SIG-M5 treated with dmso at 0.1 percent for 504 hours (cell line): ENCODE data around the gene PCDH15.
"Not testable (repeated sequence)": the region's sequence is repeated elsewhere in the genome, so short reads cannot be mapped to it uniquely, and the experiment has no call there.

ENCODE experiments used
- DNase-seq: peaks from one replicate; lab custom pipeline; 2025; ENCODE audit not compliant: unreplicated experiment; lab: John Stamatoyannopoulos, UW

The PCDH15 gene

DNA sequence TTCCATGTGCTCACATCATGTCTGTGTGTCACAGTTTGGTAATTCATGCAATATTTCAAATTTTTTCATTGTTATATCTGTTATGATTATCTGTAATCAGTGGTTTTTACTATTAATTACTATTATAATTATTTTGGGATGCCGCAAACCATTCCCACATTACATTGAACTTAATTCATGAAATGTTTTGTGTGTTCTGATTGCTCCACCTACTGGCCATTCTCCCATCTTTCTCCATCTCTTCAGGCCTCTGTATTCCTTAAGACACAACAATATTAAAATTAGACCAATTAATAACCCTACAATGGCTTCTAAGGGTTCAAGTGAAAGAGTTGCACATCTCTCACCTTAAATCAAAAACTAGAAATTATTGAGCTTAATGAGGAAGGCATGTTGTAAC, 398.5 kb downstream of the PCDH15 start:
- DNase-seq = peak; percentile 2

DNA sequence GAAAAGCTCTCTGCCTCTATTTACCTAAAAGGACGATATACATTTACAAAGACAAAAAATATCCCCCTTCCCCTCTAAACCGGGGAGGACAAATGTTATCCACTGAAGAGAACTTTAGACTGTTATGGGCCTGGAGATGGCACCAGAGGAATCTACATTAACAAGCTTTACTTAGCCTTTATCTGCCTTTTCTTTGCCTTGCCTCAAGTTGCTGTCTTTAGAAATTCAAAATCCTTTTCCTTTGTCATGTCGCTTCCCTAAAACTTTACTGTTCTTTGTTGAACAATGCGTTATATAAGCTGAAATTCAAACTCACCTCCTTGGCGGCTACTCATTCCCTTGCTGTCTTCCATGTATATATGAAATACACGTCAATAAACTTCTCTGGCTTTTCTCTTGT, 405.0 kb downstream of the PCDH15 start:
- no peak for DNase-seq

DNA sequence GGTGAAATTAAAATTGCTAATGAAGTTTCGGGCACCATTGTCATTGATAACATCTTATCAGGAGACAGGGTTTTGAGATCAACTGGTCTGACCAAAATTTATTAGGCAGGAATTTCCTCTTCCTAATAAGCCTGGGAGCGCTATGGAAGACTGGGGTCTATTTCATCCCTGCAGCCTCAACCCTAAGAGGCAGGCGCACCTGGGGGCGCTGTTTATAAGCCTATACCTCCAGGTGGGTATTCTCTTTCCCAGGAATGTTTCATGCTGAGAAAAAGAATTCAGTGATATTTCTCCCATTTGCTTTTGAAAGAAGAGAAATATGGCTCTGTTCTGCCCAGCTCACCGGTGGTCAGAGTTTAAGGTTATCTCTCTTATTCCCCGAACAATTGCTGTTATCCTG, 406.4 kb downstream of the PCDH15 start:
- DNase-seq = not testable (repeated sequence)

DNA sequence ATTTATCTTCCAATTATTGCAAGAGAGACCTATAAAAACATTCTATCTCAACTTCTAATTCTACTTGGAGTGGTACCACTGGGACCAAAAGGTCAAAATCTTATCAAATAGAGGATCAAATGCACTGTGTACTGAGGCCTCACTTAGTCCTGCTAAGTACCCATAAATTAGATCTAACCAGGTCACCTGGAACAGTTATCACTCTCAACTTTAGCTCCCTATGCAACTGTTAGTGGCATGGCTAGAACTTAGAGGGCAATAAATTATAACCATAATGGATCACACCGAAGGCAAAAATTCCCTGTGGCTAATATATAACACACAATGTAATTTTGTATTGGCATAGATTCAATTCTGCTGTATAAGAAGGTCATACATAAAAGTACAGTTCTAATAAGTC, 428.9 kb downstream of the PCDH15 start:
- DNase-seq = no peak

DNA sequence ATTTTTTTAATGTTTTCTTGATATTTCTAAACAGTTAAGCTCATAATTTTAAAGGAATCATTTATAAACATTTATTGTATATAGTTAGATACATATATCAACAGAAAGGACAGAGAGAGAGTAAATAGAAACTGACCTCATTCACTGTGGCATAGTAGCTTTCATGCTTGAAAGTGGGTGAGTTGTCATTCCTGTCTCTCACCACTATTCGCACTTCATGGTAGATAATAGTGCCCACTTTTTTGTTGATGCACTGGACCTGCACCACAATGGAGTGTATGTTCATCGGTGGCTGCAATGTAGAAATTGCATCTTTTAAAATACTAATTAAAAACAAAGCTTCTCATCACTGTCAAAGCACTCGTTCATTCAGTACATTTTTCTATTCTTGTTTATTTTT, 432.0 kb downstream of the PCDH15 start:
- no peak for DNase-seq

DNA sequence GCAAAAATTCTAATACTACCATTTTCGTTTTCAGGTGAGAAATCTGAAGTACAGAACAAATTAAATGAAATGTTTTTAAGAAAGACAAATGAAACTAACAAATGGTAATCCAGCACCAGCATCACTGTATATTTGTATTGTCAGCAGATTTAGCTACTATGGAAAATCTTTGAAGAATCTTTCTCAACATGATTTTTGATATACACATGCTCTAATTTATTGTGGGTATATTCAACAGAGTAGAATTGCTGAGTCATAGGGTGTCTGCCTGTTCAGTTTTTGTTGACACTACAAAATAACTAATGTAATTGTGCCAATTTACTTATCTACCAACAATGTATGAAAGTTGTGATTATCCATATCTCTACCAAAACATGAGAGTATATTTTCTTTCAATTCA, 437.6 kb downstream of the PCDH15 start:
- no peak for DNase-seq

DNA sequence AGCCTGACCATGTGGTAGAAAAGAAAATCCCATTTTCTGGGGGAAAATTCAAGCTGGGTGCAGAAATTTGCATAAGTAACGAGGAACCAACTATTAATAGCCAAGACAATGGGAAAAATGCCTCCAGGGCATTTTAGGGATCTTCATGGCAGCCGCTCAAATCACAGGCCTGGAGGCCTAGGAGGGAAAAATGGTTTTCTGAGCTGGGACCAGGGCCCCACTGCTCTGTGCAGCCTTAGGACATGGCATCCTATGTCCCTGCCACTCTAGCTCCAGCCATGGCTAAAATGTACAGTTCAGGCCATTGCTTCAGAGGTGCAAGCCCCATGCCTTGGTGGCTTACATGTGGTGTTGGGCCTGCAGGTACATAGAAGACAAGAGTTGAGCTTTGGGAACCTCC, 459.0 kb downstream of the PCDH15 start:
- DNase-seq = no peak

DNA sequence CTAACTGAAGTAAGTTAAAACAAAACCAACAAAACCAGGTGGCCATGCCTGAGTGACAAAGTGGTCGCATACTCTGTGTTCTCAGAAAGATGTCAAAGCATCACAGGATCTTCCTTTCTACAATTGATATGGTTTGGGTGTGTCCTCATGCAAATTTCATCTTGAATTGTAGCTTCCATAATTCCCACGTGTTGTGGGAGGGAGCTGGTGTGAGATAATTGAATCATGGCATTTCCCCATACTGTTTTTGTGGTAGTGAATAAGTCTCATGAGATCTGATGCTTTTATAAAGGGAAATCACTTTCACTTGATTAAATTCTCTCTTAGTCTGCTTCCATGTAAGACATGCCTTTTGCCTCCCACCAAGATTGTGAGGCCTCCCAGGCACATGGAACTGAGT, 465.7 kb downstream of the PCDH15 start:
- no peak for DNase-seq

DNA sequence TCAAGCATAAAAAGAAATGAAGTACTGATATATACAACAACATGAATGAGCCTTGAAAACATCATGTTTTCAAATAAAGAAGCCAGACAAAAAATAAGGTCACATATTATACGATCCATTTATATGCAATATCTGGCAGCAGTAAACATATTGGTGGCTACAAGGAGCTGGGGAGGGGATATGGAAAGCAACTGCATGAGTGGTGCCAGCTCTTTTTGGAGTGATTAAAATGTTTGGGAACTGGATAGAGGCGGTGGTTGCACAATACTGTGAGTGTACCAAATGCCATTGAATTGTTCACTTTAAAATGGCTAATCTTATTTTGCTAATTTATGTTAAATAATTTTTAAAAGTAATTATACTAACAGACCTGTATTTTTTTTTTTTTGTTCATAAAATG, 481.7 kb downstream of the PCDH15 start:
- DNase-seq = no peak

DNA sequence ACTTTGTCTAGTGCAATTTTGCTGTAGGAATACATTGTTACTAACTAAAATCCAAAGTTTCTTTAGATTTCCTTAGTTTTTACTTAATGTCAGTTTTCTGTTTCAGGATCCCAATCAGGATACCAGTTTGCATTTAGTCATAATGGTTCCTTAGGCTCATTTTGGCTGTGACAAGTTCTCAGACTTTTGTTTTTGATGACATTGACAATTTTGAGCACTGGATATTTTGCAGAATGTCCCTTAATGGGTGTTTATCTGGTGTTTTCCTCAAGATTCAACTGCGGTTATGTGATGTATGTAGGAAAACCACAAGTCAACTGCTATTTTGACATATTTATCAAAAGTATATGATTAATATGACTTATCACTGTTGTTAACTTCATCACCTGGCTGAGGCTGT, 482.6 kb downstream of the PCDH15 start:
- no peak for DNase-seq

DNA sequence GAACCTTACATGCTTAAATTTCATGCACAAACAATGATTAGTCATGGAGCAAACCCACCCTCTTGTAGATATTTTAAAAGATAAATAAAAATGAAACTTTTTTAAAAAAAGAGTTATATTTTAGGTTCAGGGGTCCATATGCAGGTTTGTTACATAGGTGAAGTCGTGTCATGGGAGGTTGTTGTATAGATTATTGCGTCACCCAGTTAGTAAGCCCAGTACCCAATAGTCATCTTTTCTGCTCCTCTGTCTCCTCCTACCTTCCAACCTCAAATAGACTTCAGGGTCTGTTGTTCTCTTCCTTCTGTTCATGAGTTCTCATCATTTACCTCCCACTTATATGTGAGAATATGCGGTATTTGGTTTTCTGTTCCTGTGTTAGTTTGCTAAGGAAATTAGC, 486.6 kb downstream of the PCDH15 start:
- no peak for DNase-seq

DNA sequence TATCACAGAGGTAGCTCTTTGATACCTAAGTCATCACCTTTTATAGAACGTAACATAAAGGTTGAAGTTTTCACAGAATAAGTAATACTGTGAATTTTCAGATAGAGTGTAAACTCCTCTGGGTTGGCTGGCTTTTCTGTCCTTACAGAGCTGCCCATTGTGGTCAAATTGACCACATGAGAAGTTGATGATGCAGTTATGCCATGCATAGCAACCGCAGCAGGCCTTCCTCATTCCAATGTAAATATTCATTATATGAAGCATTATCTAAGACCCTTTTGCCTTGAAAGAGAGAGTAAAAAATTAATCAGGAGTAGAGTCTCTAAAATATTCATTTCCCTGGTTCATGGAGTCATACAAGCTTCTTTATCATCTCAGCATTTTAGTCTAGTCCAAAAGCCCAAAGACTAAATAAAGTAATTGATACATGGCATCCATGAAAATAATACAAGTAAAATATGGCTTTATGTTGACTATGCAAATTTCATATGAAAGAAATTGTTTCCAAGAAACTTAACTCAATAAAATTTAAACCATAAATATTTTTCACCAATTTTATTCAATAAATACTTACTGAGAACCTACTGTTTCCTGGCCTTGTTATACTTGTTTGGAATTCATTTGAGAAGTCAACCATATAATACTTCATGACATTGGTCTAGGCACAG, 516.4 kb downstream of the PCDH15 start:
- no peak for DNase-seq

DNA sequence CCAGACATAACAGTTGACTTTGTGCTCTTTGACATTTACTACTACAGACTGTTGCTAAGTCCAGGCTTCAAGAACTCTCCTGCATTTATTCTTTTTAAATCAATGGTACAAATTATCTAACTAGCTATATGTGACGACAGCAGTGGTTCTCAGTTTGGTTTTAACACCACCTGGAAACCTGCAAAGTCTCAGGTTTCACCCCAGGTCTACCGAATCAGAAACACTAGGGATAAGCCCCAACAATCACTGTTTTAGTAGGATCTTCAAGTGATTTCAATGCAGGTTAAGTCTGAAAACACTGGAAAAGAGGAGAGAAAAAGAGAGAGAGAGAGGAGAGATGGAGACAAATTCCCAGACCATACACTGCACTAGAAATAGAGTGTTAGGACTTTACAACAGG, 519.0 kb downstream of the PCDH15 start:
- no peak for DNase-seq

DNA sequence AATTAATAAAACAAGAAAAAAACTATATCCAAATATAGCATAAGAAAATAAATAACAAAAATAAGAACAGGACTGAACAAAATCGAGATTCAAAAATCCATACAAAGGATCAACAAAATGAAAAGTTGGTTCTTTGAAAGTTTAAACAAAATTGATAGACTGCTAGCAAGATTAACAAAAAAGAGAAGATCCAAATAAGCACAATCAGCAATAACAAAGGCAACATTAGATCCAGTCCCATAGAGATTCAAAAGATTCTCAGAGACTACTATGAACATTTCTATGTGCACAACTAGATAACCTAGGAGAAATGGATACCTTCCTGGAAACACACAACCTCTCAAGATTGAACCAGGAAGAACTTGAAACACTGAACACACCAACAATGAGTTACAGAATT, 534.6 kb downstream of the PCDH15 start:
- no peak for DNase-seq

DNA sequence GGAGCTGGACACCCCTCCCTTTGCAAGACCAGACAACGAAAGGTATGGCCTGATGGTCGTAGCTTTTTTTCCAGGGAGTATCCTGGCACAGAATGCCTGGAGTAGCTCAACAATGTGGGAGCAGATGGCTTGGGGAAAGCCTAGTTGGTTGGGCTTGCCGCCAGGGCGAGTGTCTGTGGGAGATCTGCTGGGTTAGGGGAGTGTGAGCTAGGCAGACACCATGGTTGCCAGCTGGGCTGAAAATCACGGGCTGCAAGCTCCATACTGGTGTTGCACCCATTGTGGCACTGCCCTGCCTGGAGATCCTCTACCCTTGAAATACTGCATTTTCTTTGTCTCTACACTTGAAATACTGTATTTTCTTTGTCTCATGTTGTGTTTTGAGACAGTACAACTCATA, 538.3 kb downstream of the PCDH15 start:
- no peak for DNase-seq

DNA sequence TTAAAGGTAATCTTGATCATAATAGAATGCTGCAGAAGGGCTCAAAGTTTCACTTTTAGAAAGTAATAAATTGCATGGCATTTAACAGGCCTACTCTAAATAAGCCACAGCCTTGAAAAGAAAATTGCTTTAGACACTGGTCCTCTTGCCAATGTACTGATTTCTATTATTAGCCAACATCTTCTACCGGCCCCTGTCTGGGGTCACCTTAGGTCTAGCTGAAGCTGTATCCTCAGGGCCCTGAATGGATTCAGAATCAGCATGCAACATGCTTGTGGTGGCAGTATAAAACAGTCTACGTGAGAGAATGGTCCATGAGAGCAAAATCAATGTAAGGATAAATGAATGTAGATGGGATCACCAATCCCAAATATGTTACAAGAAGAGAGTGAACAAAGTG, 541.9 kb downstream of the PCDH15 start:
- DNase-seq = no peak

DNA sequence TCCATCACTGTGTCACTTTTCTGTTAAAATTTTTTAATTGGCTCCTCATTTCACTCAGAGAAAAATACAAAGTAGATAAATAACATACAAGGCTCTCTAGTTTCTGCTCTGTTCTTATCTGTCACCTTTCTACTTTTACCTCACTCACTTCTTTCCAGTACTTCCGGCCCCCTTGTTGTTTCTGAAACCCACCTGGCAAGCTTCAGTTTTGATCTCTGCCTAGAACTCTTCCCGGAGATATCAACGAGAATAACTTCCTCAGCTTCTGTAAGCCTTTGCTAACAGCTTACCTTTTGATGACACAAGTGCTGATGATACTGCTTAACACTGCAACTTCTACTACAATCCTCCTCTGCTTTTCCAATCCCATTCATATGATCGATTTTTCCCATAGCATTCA, 566.2 kb downstream of the PCDH15 start:
- DNase-seq = no peak

DNA sequence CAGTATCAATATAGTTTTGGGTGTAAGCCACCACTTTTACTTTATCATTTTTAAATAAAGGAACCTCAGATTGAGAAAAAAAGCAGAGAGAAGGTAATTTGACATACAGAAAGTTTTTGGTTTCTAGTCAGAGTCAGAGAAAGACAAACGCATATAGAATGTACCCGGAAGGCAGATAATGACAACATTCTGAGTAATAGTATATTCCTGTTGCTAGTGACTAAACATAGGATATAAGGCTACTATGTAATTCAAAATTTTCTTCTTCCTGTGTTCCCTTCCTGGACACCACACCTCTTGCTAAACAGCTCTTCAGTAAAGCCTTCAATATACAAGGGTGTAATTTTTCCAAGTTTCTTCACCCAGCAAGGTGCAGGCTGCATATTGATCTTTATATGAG, 597.6 kb downstream of the PCDH15 start:
- DNase-seq = no peak

DNA sequence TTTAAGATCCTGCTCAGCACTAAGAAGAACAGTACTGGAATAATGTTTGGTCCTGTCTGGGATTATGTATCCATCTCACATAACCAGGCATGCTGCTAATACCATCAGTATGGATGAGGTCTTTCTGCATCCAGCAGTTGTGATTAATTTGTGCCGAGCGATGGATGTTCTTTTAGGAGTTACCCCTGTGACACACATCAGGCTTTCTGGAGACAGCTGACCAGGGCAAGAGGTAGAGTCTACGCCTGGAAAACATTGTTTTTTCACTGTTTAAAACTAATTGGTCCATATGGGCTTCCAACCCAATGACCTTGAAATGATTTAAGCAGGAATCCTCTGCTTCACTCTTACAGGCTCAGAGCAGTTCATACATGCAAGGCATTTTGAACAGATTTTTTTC, 603.0 kb downstream of the PCDH15 start:
- DNase-seq = no peak

DNA sequence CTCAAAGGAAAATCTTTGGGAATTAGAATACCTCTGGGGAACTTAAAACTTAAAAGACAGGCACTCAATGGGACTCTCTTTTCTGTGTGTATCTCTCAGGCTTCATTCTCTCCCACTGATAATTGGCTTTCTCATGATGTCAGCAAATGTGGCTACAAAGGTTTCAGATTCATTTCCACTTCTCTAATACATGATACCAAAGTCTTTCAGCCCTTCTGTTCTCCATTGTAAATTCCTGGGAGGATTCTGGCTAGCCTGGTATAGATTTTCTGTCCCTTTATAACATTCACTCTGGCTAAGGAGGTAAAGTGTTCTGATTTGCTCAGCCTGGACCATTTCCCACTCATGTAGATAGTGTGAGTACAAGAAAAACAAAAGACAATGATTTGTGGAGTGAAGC, 606.2 kb downstream of the PCDH15 start:
- no peak for DNase-seq

DNA sequence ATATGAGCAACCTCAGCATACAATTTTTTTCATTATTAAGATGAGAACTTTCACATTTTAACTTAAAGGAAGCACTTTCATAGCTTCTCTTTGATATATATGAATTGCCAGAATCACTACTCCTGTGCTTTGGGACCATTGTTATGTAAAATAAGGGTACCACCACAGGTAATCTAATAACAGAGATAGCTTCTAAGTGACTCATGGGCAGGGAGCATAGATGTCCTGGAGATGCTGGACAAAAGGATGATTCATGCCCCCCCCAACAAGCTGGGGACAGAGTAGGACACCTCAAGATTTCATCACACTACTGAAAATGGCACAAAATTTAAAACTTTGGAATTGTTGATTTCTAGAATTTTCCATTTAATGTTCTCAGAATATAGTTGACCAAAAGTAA, 641.1 kb downstream of the PCDH15 start:
- no peak for DNase-seq

DNA sequence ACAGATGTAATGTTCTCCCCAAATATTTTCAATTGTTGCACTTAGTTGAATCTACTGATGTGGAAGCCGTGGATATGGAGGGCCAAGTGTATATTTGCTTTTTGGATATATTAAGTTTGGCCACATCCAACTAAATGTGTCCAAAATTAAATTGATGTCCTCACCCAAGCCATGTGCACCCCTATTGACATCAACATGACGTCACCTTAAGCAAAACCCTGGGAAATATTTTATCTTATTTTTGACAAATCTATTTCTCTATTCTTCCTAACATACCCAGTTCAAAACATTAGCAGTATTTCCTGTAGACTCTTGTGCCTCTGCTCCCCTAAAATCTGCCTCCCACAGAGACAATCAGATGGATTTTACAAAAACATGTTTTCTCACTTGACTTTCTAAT, 652.5 kb downstream of the PCDH15 start:
- DNase-seq = no peak

DNA sequence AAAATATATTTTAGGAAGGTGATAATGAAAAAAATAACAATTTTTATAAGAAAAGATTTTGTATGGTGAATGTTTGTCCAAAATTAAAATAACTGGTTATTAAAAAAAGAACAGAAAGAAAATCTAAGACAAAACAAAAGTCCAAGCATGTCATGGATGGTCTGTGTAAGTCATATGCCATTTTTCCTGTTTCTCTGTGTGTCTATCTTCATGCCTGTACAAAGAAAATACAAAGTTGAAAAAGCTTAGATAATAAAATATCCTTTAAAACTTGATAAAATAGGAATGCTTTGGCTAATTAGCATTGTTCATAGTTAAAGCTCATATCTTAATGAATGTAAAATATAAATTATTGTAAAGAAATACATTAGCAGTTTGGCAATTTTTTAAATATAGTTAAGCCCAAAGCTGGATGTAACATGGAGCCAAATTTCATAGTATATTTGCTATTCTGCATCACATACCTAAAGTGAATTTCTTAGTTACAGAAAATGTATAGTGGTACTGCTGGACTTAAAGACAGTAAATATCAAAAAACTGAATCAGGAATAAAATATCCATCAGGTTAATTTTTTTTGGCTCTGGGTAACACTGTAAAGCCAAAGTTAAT, 661.1 kb downstream of the PCDH15 start:
- DNase-seq = no peak
